HEK293T (cell line): Measurements from ENCODE around the gene MINDY4.

Experiments used
- ELF4 ChIP-seq: fragments of 450-650 bp; IDR thresholded peaks from 2 replicates; pipeline ENCODE4 v1.6.1; 2017; ENCODE audit warnings: antibody characterized with exemption
- FOXM1 ChIP-seq: fragments of 450-650 bp; IDR thresholded peaks from 2 replicates; pipeline ENCODE4 v1.6.1; 2017; ENCODE audit warnings: mild to moderate bottlenecking, borderline replicate concordance
- HDGF ChIP-seq: fragments of 450-650 bp; IDR thresholded peaks from 2 replicates; pipeline ENCODE4 v1.6.1; 2017; ENCODE audit warnings: antibody characterized with exemption, borderline replicate concordance
- L3MBTL2 ChIP-seq: fragments of 450-650 bp; conservative IDR thresholded peaks from 2 replicates; pipeline ENCODE4 v1.6.1; 2016; ENCODE audit warnings: mild to moderate bottlenecking
- SP1 ChIP-seq: fragments of 450-650 bp; IDR thresholded peaks from 2 replicates; pipeline ENCODE4 v1.6.1; 2017
- SUZ12 ChIP-seq: fragments of 450-650 bp; IDR thresholded peaks from 2 replicates; pipeline ENCODE4 v1.6.1; 2016; ENCODE audit warnings: mild to moderate bottlenecking
- TARDBP ChIP-seq: fragments of 450-650 bp; IDR thresholded peaks from 2 replicates; pipeline ENCODE4 v1.6.1; 2016
- ZNF384 ChIP-seq: fragments of 450-650 bp; IDR thresholded peaks from 2 replicates; pipeline ENCODE4 v1.6.1; 2016
- TF ChIP-seq, protein P1 (sequence below): fragments of 450-650 bp; IDR thresholded peaks from 2 replicates; pipeline ENCODE4 v1.6.1; 2016

DNA sequence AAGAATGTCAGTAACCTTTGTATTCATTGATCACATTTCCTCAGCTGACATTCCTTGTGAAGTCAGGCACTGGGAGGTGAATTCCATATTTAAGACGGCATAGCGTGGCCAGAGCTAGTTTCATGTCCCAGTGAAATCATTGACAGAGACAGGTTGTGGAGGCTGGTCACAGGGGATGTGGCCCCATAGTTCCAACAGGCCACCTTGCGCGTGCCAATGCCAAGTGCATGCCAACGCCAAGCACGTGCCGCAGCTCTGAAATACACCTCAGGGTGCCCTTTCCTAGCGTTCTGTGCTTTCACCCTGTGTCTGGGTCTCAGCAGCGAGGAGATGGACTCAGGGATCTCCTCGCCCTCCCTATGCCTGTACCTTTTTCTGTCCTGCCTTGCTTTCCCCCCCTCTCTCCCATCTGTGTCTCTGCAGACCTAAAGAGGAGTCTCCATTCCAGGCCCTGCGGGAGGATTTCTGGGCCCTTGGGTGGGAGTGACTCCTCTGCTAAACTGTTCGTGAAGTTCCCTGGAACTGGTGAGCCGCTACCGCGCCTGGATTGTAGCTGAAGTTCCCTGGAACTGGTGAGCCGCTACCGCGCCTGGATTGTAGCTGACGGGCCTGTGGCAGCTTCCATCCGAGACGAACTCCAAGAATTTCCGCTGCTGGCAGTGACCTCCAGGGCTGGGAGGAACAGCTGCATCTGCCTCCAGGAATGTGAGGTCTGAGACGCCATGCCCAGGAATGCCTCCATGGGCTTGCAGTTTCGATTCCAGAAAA lies 160.1 kb downstream of the MINDY4 start:
- TF ChIP-seq SP1 (no peak), FOXM1 (no peak), ZNF384 (no peak), TARDBP (no peak), L3MBTL2 (no peak), ELF4 (no peak), SUZ12 (no peak), HDGF (no peak)
- TF ChIP-seq, protein P1, sequence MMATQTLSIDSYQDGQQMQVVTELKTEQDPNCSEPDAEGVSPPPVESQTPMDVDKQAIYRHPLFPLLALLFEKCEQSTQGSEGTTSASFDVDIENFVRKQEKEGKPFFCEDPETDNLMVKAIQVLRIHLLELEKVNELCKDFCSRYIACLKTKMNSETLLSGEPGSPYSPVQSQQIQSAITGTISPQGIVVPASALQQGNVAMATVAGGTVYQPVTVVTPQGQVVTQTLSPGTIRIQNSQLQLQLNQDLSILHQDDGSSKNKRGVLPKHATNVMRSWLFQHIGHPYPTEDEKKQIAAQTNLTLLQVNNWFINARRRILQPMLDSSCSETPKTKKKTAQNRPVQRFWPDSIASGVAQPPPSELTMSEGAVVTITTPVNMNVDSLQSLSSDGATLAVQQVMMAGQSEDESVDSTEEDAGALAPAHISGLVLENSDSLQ = no peak
